ENCODE data around the gene GPC3.

GRCh38 chrX:133653358-133653757, 332.0 kb downstream of the GPC3 start:
- TF ChIP-seq CTCF (IDR thresholded peaks at IDR 0.05) = no peak
- TF ChIP-seq POLR2AphosphoS5 (IDR thresholded peaks at IDR 0.05; ENCODE audit: insufficient read depth in 1 of 2, low read depth in 1 of 2) = no peak
- TF ChIP-seq POLR2A (IDR thresholded peaks at IDR 0.05) = no peak
